HEK293 (cell line): ENCODE data around the gene PDAP1.
A peak's percentile ranks its signal among the peaks of the same experiment; 100 is the strongest.

ENCODE experiments used
- CTCF ChIA-PET: fragments of 350-600 bp; formaldehyde crosslinking; extraction: SDS; loops from one replicate; lab custom pipeline; 2021; ENCODE audit warnings: antibody characterized with exemption; lab: Yijun Ruan, JAX
- POLR2A ChIA-PET: fragments of 300-600 bp; formaldehyde crosslinking; extraction: SDS; loops from one replicate; lab custom pipeline; 2020; ENCODE audit warnings: antibody characterized with exemption, inconsistent platforms; lab: Yijun Ruan, JAX
- H3K27ac ChIP-seq: fragments of 200-500 bp; sonication (Bioruptor generic); 2 replicates; pipeline ENCODE4 v1.5.1; 2014; ENCODE audit warnings: low read depth, low read length, control low read depth, inconsistent platforms; ENCODE audit errors: extremely low read depth
- H3K36me3 ChIP-seq, 2 experiments: fragments of 200-500 bp in 1 of 2; sonication (Bioruptor generic) in 1 of 2; 1 replicate in 1 of 2; 2 replicates in 1 of 2; pipeline ENCODE4 v1.5.1; 2014 to 2017; ENCODE audit warnings: inconsistent platforms in 2 of 2, low read length in 2 of 2; ENCODE audit not compliant: control insufficient read depth in 2 of 2, insufficient read depth in 1 of 2
- H3K4me1 ChIP-seq: fragments of 200-500 bp; sonication (Bioruptor generic); 2 replicates; pipeline ENCODE4 v1.5.1; 2014; ENCODE audit warnings: mild to moderate bottlenecking, low read length, inconsistent platforms; ENCODE audit not compliant: control insufficient read depth, insufficient read depth
- H3K4me3 ChIP-seq: 2 replicates; pipeline ENCODE4 v1.5.1; 2011; ENCODE audit warnings: low read depth, mild to moderate bottlenecking, control low read depth, low read length, moderate library complexity
- H3K9me3 ChIP-seq: fragments of 200-500 bp; sonication (Bioruptor generic); 2 replicates; pipeline ENCODE4 v1.5.1; 2014; ENCODE audit warnings: low read depth, low read length, inconsistent platforms; ENCODE audit not compliant: control insufficient read depth, insufficient read depth
- BCL11B ChIP-seq: fragments of 450-650 bp; formaldehyde crosslinking; IDR thresholded peaks from 2 replicates; pipeline ENCODE4 v1.5.1; 2016; ENCODE audit warnings: low read depth, missing biosample characterization, missing genetic modification characterization
- ELK4 ChIP-seq: IDR thresholded peaks from 2 replicates; pipeline ENCODE4 v1.6.1; 2011; ENCODE audit warnings: mild to moderate bottlenecking, low read depth, low read length, borderline replicate concordance
- GLIS1 ChIP-seq: fragments of 450-650 bp; formaldehyde crosslinking; IDR thresholded peaks from 2 replicates; pipeline ENCODE4 v1.5.1; 2016; ENCODE audit warnings: missing biosample characterization, missing genetic modification characterization
- GLIS2 ChIP-seq: fragments of 450-650 bp; formaldehyde crosslinking; IDR thresholded peaks from 2 replicates; pipeline ENCODE4 v1.5.1; 2016; ENCODE audit warnings: missing biosample characterization, missing genetic modification characterization
- HOXC10 ChIP-seq: sonication (generic); formaldehyde crosslinking; IDR thresholded peaks from 2 replicates; pipeline ENCODE4 v1.8.1; 2023; ENCODE audit warnings: mild to moderate bottlenecking, missing genetic modification reagents
- IKZF3 ChIP-seq: fragments of 450-650 bp; IDR thresholded peaks from 2 replicates; pipeline ENCODE4 v1.5.0; 2018; ENCODE audit warnings: missing biosample characterization, mild to moderate bottlenecking, missing genetic modification characterization, moderate library complexity
- KLF16 ChIP-seq: fragments of 450-650 bp; formaldehyde crosslinking; IDR thresholded peaks from 2 replicates; pipeline ENCODE4 v1.5.1; 2017; ENCODE audit warnings: missing biosample characterization, missing genetic modification characterization
- KLF8 ChIP-seq: fragments of 450-650 bp; formaldehyde crosslinking; IDR thresholded peaks from 2 replicates; pipeline ENCODE4 v1.5.1; 2016; ENCODE audit warnings: missing biosample characterization, missing genetic modification characterization
- YY2 ChIP-seq: fragments of 450-650 bp; formaldehyde crosslinking; IDR thresholded peaks from 2 replicates; pipeline ENCODE4 v1.5.1; 2016; ENCODE audit warnings: missing biosample characterization, missing genetic modification characterization
- ZBTB17 ChIP-seq: fragments of 450-650 bp; formaldehyde crosslinking; IDR thresholded peaks from 2 replicates; pipeline ENCODE4 v1.5.1; 2016; ENCODE audit warnings: missing biosample characterization, missing genetic modification characterization
- ZBTB44 ChIP-seq: fragments of 450-650 bp; IDR thresholded peaks from 2 replicates; pipeline ENCODE4 v1.5.1; 2018; ENCODE audit warnings: missing biosample characterization, mild to moderate bottlenecking, missing genetic modification characterization
- ZBTB8A ChIP-seq: fragments of 450-650 bp; formaldehyde crosslinking; IDR thresholded peaks from 2 replicates; pipeline ENCODE4 v1.5.1; 2016; ENCODE audit warnings: missing biosample characterization, missing genetic modification characterization
- ZNF174 ChIP-seq: fragments of 450-650 bp; formaldehyde crosslinking; IDR thresholded peaks from 2 replicates; pipeline ENCODE4 v1.5.0; 2017; ENCODE audit warnings: missing biosample characterization, mild to moderate bottlenecking, missing genetic modification characterization
- ZNF211 ChIP-seq: fragments of 450-650 bp; formaldehyde crosslinking; IDR thresholded peaks from 2 replicates; pipeline ENCODE4 v1.5.1; 2016; ENCODE audit warnings: low read depth, missing biosample characterization, missing genetic modification characterization
- ZNF280C ChIP-seq: fragments of 450-650 bp; formaldehyde crosslinking; IDR thresholded peaks from 2 replicates; pipeline ENCODE4 v1.5.1; 2016; ENCODE audit warnings: missing biosample characterization, missing genetic modification characterization
- ZNF280D ChIP-seq: fragments of 450-650 bp; formaldehyde crosslinking; IDR thresholded peaks from 2 replicates; pipeline ENCODE4 v1.5.1; 2016; ENCODE audit warnings: missing biosample characterization, missing genetic modification characterization
- ZNF354C ChIP-seq: fragments of 450-650 bp; formaldehyde crosslinking; IDR thresholded peaks from 2 replicates; pipeline ENCODE4 v1.5.1; 2016; ENCODE audit warnings: missing biosample characterization, missing genetic modification characterization, low read depth, borderline replicate concordance
- ZNF37A ChIP-seq: fragments of 450-650 bp; IDR thresholded peaks from 2 replicates; pipeline ENCODE4 v1.5.1; 2018; ENCODE audit warnings: missing biosample characterization, missing genetic modification characterization
- ZNF394 ChIP-seq: fragments of 450-650 bp; formaldehyde crosslinking; IDR thresholded peaks from 2 replicates; pipeline ENCODE4 v1.5.1; 2016; ENCODE audit warnings: missing biosample characterization, missing genetic modification characterization, mild to moderate bottlenecking, moderate library complexity, borderline replicate concordance
- ZNF548 ChIP-seq: fragments of 450-650 bp; formaldehyde crosslinking; IDR thresholded peaks from 2 replicates; pipeline ENCODE4 v1.5.1; 2016; ENCODE audit warnings: missing biosample characterization, missing genetic modification characterization
- ZNF600 ChIP-seq: fragments of 450-650 bp; formaldehyde crosslinking; IDR thresholded peaks from 2 replicates; pipeline ENCODE4 v1.5.1; 2016; ENCODE audit warnings: missing biosample characterization, missing genetic modification characterization
- ZNF626 ChIP-seq: fragments of 450-650 bp; sonication (Bioruptor Pico); formaldehyde crosslinking; IDR thresholded peaks from 2 replicates; pipeline ENCODE4 v1.5.1; 2018; ENCODE audit warnings: missing biosample characterization, missing genetic modification characterization, inconsistent platforms
- ZNF768 ChIP-seq: fragments of 450-650 bp; formaldehyde crosslinking; IDR thresholded peaks from 2 replicates; pipeline ENCODE4 v1.5.1; 2018; ENCODE audit warnings: missing biosample characterization, mild to moderate bottlenecking, missing genetic modification characterization
- ZNF777 ChIP-seq: fragments of 450-650 bp; formaldehyde crosslinking; IDR thresholded peaks from 2 replicates; pipeline ENCODE4 v1.5.1; 2017; ENCODE audit warnings: missing biosample characterization, missing genetic modification characterization, borderline replicate concordance
- ZSCAN18 ChIP-seq: fragments of 450-650 bp; formaldehyde crosslinking; IDR thresholded peaks from 2 replicates; pipeline ENCODE4 v1.5.1; 2016; ENCODE audit warnings: missing biosample characterization, missing genetic modification characterization
- ZSCAN4 ChIP-seq: fragments of 450-650 bp; formaldehyde crosslinking; IDR thresholded peaks from 2 replicates; pipeline ENCODE4 v1.5.1; 2017; ENCODE audit warnings: missing biosample characterization, missing genetic modification characterization

Gene PDAP1

GRCh38 chr7:99371376-99371920, 36.9 kb downstream of the PDAP1 start (continued):
- no peak for TF ChIP-seq ZSCAN18 (tag by site-specific recombination)
- TF ChIP-seq ZNF768 (tag by site-specific recombination) = no peak
- TF ChIP-seq ZNF394 = no peak
- TF ChIP-seq ZNF777 (tag by site-specific recombination) = no peak
- no peak for TF ChIP-seq ZNF37A (tag by site-specific recombination)
- no peak for TF ChIP-seq ZNF354C

GRCh38 chr7:99369767-99370391, 38.5 kb downstream of the PDAP1 start:
- Histone ChIP-seq H3K4me3 (no peak overlapping the region), H3K4me1 (no peaks in the 10 kb centered on the region), H3K27ac (no peak overlapping the region), H3K9me3 (no peaks in the 10 kb centered on the region), H3K36me3 (peaks cover 11 to 22% of the 10 kb centered on the region in 2 experiments)
- ChIA-PET CTCF (no interaction called here), POLR2A (no interaction called here)
- TF ChIP-seq ZNF211 (tag by site-specific recombination) (no peak), HOXC10 (no peak), GLIS2 (peak; percentile 78), ZBTB8A (tag by site-specific recombination) (no peak), ZBTB44 (tag by site-specific recombination) (peak; percentile 49; the same call in 1 of the 2 replicates), BCL11B (tag by site-specific recombination) (no peak), ELK4 (no peak), ZNF280D (tag by site-specific recombination) (no peak), ZBTB17 (tag by site-specific recombination) (peak; percentile 52; the same call in 1 of the 2 replicates), ZNF548 (tag by site-specific recombination) (no peak), YY2 (tag by site-specific recombination) (no peak), ZNF174 (no peak), ZNF626 (tag by site-specific recombination) (no peak), ZNF280C (tag by site-specific recombination) (no peak), GLIS1 (tag by site-specific recombination) (peak; percentile 97), ZSCAN4 (tag by site-specific recombination) (no peak), KLF16 (no peak), ZNF600 (tag by site-specific recombination) (peak; percentile 23; the same call in 1 of the 2 replicates), KLF8 (tag by site-specific recombination) (0 out of 2 replicates have a peak, but pooled peaks have one; percentile 16), IKZF3 (tag by site-specific recombination) (0 out of 2 replicates have a peak, but pooled peaks have one; percentile 20)
